Measurements from ENCODE around the gene B3GAT1.

DNA sequence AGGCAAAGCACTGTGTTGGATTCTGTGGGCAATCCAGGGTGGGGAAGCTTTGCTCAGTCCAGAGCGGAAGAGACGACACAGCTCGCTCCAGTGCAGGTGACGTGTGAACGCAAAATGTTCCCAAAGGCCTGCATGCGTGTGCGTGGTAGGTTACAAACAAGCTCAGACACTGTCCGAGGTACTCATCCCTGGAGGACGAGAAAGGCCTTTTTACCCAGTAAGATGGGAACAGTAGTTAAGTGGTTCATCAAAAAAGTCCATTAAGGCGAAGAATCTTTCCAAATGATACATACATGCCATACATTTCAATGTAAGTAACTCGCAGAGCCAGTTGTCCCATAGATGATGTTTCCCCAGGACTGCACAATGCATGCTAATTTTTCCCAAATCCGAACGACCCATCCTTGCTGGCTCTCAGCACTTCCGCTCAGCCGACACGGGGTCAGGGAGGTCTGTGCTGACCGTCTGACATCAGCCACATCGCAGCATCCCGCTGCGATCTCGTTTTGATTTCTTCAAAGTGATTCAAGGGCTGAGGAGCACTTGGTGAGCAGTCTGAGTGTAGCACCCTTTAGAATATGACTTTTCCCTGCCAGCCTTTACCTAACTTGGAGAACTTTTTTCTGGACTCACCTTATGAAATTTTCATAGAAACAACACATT, 19.0 kb downstream of the B3GAT1 start:
- TF ChIP-seq, protein P1, sequence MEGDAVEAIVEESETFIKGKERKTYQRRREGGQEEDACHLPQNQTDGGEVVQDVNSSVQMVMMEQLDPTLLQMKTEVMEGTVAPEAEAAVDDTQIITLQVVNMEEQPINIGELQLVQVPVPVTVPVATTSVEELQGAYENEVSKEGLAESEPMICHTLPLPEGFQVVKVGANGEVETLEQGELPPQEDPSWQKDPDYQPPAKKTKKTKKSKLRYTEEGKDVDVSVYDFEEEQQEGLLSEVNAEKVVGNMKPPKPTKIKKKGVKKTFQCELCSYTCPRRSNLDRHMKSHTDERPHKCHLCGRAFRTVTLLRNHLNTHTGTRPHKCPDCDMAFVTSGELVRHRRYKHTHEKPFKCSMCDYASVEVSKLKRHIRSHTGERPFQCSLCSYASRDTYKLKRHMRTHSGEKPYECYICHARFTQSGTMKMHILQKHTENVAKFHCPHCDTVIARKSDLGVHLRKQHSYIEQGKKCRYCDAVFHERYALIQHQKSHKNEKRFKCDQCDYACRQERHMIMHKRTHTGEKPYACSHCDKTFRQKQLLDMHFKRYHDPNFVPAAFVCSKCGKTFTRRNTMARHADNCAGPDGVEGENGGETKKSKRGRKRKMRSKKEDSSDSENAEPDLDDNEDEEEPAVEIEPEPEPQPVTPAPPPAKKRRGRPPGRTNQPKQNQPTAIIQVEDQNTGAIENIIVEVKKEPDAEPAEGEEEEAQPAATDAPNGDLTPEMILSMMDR (IDR thresholded peaks at IDR 0.05): no peak
- no peak for TF ChIP-seq POLR2AphosphoS5 (IDR thresholded peaks at IDR 0.05)
